GM19025 (cell line): ENCODE data around the gene NTNG1.

Experiments
- ATAC-seq: cut with Tn5 transposase; IDR thresholded peaks from one replicate; pipeline ENCODE4 v1.9.1; 2021; ENCODE audit warnings: mild to moderate bottlenecking, low read depth, moderate library complexity; ENCODE audit not compliant: unreplicated experiment

The NTNG1 gene

DNA sequence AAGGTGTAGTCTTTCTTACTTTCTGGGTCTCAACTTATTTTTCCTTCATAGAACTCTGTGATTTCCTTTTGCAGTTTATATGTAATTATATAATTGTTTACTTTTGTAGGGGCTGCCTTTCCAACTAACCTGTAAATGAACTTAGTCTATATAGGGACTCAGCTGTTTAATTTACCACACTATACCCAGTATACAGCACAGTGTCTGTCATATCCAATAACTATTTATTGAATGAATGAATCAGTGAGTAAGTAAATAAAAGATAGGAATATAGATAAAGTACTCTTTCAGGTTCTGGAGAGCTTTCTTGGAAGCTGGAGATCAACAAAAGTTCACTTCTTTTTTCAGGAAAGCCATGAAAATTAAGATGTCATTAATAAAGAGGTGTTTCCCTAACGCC lies 174.8 kb downstream of the NTNG1 start:
- no peak for ATAC-seq

DNA sequence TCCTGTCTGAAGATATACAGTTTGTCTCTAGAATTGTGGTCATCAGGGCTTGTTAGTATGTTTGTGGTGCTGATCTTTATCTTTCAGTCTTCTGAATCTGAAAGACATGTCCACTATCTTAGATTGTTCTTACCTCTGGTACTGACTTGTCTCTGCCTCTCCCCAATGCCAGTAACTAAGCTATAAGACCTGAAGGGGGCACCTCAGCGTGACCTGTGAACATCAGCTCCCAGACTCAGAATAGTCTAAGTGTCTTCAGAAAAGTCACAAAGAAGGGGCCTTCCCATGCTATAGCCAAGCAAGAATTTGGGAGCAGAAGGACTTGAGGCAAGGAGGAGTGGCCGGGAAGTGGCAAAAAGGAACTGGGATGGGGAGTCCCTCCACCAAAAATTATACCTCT lies 178.1 kb downstream of the NTNG1 start:
- no peak for ATAC-seq

DNA sequence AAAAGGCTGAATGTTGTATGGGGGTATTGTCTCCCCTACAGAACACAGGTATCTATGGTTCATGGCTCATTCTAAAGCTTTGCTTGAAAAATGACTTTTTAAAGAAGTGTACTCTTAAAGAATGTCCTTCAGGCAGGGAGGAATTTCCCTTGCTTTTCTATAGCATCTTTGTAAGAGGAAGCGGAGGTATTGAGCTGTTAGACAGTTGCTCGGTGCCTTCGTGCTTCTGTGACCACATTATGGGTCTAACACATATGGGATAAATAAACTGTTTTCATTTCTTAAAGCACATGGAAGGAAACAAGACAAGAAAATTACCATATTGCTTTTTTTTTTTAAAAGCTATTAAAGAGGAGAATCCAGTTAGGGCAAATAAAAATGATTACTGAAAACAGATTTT lies 182.9 kb downstream of the NTNG1 start:
- no peak for ATAC-seq

DNA sequence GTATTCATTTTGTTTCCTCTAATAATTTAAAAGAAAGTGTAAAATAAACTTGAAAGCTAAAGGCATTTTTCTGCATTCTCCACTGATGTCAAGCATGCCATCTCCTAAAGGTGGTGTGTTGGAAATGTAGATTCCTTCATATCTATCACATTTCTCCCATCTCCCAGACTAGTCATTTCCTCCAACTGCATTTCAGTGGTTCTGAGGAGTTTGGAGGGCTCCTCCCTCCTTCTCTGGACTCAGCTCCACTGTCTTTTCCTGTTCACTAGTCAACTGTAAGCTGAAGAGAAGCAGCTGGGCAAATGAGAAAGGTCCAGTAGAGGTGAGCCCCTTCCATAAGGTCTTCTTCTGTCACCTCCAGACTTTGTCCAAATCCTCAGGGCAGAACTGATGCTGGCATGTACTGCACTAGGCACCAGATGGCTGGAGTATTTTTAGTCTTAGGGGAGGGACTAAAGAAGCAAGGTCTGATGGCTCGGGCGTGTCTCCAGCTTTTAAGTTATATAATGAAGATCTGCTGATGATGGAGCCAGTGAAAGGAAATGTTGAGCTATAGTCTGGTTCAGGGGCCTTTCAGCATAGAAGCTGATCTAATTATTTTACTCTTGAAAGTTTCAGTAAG lies 186.1 kb downstream of the NTNG1 start:
- ATAC-seq: no peak

DNA sequence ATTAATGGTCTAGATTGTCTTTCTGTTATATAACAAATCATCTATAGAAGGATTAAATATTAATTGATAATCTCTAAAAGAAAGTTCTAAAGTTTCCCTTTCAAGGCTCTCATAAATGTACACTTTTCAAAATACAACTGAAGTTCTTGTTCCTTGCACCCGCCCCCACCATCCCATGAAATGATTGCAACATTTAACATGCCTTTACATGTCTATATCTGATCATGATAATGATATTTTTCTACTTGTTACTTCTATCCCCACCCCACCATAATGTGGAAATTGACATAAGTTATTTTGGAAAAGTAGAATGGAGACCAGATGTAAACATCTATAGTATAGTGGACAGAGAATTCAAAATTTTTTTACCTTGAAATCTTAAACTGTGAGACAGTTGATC lies 186.6 kb downstream of the NTNG1 start:
- ATAC-seq: no peak

DNA sequence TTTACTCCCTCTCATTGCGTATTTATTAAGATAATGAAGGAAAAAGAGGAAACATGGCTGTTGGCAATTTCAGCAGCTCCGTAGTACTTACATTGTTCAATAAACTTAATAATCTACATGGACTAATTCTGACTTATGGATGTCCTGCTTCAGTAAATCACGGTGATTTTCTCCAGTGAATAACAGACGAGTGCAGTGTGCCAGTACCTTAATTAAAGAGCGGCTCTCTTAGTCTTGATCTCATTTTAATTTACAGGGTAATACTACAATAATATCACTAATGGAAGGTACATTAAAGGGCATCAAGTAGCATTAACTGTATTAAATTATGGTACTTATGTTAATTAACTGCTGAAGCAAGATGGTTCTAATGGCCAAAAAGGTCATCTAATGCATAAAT lies 187.2 kb downstream of the NTNG1 start:
- ATAC-seq: no peak

DNA sequence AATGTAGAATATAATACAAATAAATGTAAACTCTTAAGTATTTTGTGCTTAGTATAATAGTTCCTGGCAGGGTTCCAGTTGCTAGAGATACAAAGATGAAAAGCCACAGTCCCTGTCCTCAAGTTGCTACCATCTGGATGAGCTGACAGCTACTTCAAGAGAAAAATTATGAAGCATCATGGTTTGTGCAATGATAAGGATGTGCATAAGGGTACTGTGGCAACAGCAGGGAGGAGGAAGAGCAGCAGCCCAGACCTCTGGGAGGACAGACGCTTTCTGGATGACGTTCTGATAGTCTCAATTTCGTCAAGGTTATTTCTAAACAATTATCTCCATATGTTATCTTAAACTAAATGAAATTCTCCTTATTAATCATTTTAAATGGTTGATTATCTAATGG lies 198.9 kb downstream of the NTNG1 start:
- ATAC-seq: no peak

DNA sequence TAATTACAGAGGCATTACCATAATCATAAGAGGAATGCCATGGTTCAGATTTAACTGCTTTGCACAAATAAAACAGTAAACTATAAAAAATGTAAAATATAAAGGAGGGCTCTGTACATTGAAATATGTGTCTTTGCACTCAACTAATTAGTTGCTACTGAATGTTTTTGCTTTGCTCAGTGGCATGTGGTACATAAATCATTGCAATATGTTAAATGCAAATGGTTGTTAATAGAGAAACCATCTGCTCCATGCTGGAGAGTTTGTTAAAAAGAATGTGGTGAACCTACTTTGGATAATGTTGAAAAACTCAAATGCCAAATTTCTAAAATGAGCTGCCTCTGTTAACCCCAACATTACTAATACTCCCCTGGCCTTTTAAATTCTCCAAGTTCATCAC lies 201.5 kb downstream of the NTNG1 start:
- ATAC-seq: no peak

DNA sequence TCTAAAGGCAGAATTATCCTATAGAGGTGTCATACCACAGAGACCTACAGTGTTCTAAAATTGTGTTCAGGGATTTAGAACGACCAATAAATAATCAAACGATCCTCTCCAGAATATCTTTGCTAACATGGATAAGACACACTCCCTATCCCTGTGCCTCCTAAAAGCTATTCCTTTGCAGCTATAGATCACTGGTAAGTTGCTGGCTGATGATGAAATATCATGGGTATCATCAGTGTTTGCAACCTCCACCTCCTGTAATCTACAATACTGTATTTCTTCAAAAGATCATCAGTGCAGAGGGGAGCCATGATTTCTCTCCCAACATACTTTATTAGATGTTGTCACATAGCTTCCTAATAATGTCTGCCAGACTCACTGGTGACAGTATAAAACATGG lies 201.9 kb downstream of the NTNG1 start:
- ATAC-seq: no peak

DNA sequence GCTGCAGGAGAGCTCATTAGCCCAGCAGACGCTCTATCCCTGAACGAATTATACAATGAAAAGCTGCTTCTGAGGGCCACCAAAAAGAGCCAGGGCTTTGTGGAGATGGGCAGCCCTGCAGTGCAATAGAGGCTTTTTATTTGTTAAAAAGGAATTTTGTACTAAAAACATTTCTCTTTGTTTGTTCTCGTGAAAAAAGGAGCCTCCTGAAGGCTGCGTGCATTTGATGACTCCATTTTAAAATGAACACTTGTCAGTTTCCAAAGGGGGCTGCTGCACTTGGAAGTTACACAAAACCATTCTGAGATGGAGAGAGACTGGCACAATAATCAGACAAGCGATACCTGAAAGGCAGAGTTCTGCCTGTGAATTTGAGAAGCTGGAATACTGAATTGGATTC lies 202.8 kb downstream of the NTNG1 start:
- ATAC-seq: no peak

DNA sequence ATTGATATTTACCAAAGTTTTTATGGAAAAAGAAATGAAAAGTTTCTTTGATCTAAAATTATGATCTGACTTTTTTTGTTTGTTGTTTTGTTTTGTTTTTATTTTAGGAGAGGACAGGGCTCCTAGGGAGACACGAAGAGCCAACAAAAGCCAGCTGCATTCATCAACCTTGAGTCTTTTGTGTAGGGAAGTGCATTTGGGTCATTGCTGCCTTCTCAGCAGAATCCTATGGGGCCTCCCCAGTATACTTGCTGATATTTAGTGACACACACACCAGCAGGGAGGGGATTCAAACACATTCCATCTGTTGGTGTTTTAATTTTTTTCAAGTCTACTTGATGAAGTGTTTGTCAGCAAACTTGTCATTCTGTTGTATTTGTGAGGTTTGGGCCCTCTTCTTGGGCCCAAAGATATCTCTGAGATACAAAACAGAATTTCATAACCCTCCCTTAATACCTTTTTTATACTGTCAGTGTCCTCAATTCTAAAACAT lies 203.5 kb downstream of the NTNG1 start:
- ATAC-seq: no peak

DNA sequence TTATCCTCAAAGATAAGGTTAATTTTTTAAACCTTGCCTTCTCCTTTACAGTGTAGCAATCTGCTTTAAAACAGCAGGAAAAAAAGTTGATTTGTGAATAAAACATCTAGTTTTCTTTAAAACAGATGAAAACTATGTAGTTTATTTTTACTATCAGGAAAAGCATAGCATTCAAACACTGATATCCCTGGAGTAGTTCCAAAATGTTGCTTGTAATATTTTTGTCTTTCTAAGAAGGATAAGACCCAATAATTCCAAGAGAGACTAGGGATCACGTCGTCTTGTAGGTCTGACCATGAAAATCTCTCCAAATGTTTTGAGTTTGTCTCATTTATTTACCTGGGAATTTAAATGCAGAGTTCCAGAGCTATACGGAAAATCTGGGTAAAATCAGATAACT lies 204.0 kb downstream of the NTNG1 start:
- ATAC-seq: no peak

DNA sequence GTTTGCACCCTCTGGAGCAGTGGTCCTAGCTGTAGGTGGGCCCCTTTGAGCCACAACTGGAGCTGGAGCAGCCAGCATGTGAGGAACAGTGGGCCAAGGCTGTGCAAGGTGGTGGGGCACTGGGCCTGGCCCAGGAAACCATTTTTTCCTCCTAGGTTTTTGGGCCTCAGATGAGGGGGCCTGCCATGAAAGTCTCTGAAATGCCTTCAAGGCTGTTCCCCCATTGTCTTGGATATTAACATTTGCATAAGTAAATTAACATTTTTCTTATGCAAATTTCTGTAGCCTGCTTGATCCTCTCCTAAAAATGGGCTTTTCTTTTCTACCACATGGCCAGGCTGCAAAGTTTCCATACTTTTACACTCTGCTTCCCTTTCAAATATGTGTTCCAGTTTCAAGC lies 212.0 kb downstream of the NTNG1 start:
- ATAC-seq: no peak

DNA sequence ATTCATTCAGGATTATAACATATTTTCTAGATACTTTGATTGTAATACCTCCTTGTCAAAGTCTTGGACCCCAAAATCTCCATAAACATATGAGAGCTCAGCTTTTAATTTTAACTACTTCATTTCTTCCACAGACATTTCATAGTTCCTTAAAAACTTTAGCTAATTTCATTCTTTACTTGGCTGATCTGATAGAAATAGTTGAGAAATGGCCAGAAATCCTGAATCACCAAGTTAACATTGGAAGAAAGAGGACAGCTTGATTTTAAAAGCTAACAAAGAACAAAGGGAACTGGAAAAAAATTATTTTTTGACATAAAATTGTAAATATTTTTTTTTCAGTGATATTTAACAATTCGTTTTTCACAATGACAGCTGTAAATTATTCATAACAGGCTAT lies 216.5 kb downstream of the NTNG1 start:
- no peak for ATAC-seq

DNA sequence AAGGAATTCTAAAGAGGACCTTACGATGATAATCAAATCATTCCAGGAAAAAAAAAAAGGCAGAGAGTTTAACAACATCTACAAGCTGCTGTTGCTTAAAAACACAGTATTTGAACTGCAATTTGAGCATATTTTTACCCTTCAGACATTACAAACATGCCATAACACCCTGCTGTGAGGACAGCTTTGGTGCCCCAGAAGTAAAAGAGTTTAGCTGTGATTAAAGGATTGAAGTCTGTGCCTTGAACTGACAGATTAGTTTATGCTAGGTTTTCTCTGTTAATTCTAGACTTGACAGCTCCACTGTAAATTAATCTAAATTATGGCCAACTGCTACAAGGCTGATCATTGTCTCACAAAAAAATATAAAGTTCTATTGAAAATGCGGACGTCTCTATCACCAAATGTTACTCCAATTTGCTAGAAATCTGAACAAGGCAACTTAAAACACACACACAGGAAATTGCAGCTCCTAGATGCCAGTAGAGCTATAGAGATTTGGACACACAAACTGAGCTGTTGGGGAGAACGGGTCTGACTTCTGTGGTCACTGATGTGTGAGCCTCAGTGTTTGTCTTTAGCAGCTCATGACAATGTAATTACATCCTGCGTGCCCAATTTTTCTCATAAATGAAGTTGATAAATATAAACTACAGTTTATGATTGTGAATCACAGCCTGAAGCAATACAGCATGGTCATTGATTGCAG lies 217.9 kb downstream of the NTNG1 start:
- no peak for ATAC-seq

DNA sequence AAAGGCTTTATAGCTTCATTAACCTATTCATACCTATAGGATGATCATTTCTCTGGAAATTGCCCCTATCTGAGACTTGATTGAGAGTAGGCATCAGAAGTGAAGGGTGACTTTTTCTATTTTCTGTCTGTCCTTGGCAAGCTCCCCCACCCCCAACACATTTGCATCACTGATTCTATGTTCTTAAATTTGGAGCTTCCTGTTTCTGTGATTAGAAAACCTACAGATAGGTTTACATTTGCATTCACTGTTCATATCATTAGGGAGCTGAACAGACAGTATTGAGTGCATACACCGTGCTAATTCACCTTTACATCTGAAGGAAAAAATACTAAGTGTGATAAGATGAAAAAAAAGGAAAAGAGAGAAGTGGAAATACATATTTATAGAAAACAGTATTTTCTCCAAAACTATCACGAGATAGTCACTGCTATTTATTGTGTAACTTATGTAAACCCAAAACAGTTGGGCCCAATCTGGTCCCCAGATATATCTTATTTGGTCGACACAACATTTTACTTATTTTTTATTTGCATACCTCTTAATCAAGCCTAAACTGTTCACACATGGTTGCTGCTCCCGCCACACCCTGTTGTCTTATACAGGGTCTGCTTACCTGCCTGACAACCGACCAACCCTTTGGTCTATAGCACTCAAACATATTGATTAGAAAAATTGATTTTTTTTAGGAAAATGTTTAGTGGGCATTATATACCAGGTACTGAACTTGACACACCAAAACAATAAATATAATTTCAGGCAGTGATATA lies 218.8 kb downstream of the NTNG1 start:
- no peak for ATAC-seq

DNA sequence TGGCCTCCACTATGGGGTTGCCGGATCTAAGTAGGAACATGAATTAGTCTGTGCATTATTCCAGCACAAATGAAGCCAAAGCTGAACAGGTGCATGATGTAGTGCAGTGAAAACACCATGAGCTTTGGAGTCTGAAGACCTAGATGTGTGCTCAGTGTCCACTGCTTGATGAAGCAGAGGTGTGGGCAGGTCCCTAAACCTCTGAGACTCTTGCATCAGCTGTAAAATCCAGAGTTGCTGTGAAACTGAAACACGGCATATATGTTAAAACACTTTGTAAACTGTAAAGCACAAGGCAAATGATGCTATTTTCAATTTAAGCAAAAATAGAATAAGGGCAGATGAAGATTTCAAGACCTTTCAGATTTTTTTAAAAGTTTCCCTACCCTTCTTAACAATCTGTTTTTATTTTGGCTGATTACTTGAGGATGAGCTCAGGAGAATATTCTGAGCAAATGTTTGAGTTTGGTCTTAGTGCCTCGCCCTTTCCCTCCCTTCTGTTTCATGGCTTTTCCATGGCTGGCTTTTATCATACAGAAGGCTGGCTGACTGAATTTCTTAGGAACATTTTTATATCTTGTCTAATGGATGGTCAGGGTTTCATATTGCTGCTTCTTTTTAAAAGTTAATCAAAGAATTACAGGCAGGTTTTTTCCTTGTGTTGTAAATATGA lies 221.8 kb downstream of the NTNG1 start:
- peak; percentile 54 for ATAC-seq

DNA sequence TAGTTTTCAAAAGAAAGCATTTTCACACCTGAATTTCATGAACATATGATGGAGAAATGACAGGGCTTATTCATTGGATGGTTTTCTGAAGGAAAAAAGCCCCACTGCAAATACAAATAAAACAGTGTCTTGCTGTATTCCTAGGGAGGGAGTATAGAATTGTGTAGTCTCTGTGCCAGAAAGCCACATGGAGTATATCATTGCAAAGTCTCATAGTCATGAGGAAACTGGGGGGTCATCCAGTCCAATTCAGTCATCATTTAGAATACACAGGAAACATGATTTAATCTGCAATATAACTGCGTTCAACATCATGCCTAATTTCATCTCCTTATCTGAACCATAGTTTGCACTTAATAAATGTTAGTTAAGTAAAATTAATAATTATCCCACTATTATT lies 222.3 kb downstream of the NTNG1 start:
- no peak for ATAC-seq

DNA sequence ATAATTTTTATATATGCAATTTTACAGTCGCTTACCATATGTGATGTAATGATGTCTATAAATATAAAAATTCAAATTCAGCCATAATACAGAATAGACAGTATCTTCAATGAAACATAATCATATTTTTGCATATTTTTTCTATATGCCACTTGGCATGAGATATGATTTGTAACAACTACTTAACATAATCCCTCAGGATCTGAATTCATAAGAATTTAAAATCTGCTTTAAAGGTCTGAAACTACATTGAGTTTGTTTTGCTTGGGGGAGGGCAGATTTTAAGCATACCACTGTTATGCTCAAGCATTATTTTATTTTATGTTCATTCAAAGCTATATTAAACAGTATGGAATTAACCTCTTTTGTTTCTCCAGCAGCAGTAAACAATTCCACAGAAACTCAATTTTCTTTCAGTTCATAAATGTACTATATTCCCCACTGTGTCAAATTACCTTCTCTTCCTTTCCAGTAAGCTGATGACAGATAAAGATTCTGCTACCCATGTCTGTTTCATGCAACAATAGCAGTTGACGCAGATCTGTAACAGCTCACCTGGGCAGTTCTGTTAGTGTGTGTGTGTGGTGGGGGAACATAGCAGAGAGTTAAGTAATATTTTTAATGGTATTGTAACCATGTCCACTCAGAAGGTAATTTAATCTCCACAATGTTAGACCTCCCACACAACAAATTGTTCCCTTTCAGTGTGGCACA lies 224.8 kb downstream of the NTNG1 start:
- no peak for ATAC-seq

DNA sequence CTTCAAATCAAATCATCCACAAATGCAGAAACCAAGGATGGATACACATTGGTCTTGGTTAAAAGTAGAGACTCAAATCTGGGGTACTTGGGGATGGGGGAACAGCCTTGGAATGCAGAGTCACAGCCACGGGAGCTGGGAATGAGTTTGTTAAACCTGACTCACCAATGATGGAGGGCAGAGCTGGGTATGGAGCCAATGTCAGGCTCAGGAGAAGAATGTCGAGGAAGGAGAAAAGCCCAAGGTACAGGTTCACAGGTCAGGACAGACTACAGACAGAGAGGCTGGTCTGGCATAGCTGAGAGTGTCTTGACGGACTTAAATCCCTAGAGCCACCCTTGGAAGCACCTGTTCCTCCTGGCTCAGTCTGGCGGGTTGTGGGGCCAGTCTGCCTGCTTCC lies 237.6 kb downstream of the NTNG1 start:
- ATAC-seq: no peak

DNA sequence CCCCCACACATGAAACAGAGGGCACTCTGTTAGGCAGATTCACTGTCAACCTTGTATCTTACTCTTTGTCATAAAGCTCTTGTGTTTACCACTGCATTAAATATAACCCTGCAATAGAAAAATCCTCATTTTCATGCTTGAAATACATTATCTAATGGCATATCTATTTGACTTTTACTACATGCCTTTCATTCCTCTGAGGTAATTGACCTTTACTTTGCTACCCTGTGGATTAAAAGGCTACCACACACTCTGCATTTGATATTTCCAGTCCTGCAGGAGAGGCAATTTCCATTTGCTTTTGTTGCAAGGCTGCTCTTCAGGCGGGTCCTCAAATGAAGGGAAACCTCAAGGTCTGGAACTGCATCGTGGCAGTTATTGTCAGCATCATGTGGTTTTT lies 238.0 kb downstream of the NTNG1 start:
- no peak for ATAC-seq
